ENCODE measurements around the gene CNPPD1.

The CNPPD1 gene

DNA sequence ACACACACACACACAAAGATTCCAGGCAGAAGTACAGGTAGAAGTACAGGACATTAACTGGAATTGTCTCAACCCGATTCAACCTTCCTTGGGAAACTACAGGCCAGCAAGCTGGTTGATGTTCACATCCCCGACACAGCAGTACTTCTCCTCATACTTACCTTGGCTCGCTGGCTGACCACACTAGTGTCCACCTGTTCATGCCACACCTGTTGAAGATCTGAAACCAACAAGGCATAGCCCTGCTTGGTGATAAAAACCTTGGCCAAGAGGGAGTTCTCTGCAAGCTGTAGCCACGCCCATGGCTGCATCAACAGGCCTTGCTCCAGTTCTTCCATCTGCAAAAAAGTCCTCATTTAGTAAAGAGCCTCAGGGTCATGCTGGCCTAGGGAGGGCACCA lies 18.7 kb downstream of the CNPPD1 start:
- no peak for DNase-seq

DNA sequence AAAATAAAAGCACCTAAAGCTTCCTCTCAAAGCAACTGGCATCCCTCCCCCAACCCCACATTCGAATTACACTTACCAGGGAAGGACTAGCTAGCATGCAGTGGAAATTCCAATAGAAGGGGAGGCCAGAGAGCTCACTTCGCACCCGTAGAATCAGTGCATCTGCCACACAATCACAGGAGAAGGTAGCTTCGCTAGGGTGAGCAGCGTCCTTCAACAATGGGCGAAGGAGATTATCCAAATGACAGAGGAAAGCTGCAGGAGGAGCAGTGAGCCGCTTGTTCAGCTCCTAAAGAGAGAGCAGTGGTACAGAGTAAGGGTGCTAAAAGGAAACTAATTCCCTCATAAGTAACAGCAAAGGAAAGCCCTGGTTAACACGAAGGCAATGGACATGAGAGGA lies 19.3 kb downstream of the CNPPD1 start:
- DNase-seq = no peak

DNA sequence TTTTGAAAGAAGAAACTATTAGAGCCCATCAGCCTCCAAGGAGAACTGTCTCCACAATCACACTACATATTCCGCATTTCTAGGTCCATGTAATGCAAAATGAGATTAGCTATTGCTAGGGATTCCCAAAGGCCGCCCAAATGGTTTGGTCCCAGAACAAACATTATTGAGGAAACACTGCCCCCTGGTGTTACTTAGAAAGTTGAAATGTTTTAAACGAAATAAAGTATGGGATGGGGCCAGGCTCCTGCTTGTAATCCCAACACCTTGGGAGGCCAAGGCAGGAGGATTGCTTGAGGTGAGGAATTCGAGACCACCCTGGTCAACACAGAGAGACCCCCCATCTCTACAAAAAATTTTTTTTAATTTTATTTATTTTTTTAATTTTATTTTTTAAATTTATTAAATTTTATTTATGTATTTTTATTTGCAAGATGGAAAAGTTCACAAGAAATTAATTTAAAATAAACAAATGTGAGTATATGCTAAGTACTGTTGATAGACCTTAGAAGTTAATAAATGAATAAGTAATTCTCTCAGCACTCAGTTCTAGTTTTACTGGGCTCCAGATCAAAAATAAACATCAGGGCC lies 21.6 kb downstream of the CNPPD1 start:
- DNase-seq = peak; percentile 74

DNA sequence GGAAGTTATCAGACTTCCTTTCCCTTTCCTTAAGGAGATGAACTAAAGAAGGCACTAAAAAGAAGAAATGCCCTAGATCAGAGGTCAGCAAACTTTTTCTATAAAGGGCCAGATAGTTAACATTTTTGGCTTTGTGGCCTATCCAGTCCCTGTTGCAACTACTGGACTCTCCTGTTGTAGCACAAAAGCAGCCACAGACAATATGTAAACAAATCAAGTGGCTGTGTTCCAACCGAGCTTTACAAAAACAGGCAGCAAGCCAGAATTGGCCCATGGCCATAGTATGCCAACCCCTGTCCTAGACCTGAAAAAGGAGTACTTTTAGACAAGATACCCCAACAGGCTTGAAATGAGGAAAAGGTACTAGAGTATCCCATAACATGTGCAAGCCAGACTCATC lies 27.1 kb downstream of the CNPPD1 start:
- no peak for DNase-seq

DNA sequence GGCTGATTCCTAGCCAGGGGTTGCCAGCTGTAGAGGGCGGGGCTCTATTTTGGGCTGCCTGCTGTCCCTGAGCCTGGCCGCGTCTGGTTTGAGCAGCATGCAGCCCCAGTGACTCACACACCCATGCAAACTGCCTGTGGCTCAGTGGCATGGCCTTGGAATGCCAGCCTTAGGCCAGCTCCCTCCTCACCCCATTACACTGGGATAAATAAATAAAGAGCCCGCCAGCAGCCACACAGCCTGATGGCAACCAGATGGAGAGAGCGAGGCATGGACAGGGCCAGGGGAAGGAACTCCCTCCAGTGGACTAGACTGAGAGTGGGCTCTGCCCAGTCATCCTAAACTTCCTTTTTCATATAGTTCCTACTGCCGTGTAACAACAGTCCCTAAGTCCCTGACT lies 34.4 kb downstream of the CNPPD1 start:
- no peak for DNase-seq

DNA sequence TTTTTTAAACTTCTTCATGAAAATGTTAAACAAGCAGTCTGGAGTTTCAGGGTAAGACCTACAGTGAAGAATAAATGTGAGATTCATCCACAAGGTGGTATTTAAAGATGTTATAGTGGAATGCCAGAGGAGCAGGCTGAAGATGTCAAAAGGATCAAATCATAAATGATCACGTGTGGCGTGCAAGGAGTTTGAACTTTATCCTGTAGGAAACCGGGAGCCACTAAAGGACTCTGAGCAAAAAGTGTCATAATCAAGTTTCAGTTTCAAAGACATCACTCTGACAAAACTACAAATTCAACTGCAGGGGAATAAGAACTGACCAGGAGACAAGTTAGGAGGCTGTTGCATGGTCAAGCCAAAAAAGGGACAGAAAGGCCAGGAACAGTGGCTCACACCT lies 36.0 kb downstream of the CNPPD1 start:
- no peak for DNase-seq

DNA sequence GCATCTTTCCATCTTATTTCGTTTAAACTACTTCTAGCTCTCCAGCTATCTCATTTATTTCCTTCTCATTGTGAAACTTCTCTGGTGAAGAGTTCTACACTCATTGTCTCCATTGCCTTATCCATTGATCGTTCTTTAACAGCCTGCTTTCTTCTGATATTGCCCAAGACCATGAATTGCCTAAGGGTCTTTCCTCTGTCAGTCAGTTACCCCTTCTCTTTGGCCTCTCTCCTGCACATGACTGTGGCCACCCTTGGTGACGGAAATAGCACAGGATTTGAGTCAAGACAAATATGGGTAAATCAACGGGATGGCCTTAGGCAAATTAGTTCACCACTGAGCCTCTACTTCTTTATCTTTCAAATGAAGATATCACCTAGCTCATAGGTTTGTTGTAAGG lies 42.7 kb downstream of the CNPPD1 start:
- DNase-seq = no peak

DNA sequence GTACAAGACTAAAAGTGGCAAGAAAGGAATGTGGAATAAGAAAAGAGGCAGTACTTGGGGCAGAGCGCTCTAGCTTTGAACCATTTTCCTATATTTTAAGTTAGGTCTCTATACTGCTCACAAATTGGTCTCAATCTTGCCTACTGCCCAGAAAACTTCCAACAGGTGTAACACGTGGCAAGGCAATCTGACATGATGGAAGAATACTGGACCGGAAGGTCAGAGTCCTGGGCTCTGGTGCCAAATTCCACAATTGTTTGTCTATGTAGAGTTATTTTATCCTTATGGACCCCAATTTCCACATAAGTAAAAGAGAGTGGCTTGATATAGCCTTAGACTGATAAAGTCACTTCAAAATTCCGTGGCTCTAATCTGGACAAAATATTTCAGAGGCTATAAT lies 45.0 kb downstream of the CNPPD1 start:
- no peak for DNase-seq

DNA sequence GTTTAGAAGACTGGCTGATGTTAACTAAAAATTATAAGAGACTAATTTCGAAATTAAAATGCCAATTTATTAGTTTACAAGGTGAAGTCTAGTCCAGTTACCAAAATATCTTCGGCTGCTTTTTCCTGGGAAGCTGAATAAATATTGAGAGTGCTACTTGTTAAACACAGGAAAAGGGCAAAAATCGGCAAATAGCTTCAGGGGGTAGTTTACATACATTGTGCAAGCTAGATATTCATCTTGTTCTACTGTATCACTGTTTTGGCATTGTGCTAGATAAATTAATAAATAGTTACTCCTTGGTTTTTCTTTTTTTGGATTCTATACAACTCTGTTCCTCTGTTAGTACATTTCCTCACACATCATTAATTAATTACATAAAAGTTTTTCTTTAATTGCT lies 45.4 kb downstream of the CNPPD1 start:
- DNase-seq = no peak

DNA sequence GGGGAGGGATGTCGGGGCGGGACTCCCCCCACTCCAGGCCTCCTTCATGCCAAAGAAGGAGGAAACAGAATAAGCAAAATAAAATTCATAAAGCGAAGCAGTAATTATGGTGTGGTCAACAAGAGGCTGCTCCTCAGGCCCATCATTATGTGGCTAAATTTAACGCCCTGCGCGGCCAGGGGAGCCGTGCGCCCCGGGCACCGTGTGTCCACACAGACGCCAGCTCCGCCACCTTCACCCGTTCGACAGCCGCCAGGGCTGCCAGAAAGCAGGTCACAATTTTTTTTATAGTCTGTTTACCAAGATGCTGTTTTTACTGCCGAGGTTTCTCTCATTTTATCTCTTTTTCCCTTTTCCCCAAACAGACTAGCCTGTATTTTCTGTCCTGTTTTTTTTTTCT lies 47.1 kb downstream of the CNPPD1 start:
- DNase-seq = no peak

DNA sequence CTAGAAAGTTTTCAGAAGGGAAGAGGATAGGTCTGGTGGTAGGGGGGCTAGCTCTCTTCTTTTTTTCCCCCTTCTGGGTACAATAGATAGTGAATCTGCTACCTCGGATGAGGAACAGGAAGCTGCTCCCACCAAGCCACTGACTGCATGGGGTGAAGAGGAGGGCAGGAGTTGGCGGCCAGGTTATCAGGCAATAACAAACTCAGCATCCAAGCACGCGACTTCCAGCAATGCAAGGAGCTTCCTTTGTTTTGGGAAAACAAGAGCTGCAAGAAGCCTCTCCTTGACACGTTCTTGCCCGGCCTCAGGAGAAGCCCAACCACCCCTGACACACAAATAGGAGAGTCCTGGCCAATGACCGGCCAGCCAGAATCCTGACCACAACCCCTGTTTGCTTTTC lies 48.3 kb downstream of the CNPPD1 start:
- no peak for DNase-seq

DNA sequence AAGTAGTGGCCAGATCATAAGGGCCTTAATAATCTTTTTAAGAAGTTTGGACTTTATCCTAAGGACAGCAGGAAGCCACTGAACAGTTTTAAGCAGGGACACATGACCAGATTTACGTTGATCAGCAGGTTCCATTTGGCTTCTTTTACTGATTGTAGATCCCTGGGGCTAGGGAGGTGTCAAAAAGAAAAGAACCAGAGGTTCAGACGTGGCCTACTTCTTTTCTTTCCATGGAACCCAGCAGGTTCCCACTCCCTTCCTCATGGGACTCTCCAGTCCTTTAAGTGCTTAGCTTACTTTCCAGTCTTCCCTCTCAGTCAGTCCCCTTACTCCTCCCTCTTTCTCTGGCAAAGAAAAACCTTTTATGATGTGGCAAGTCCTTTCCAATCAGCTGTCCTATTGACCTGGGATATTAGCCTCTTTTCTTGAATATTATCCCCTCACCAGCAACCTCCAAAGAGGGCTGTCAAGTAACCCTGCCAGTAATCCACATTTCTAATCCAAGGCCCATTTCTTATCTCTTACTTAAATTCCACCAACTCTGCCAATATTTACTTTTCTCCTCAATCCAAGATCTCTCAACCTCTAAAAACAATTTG lies 49.6 kb downstream of the CNPPD1 start:
- no peak for DNase-seq

DNA sequence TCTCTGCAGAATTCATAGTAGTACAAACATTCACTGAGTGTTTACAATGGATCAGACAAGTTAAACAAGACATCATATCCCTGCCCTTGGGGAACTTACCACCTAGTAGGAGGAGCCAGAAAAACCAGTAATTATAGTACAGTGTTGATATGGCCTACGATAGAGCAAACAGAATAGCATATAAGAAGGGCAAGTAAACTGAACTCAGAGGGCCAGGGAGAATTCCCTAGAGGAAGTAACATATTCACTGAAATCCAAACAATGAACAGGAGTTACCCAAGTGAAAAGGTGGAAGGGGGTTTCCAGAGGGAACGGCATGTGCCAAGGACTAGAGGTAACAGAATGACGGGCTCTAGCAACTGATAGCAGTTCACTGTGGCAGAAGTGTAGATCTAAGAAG lies 50.2 kb downstream of the CNPPD1 start:
- DNase-seq = no peak

DNA sequence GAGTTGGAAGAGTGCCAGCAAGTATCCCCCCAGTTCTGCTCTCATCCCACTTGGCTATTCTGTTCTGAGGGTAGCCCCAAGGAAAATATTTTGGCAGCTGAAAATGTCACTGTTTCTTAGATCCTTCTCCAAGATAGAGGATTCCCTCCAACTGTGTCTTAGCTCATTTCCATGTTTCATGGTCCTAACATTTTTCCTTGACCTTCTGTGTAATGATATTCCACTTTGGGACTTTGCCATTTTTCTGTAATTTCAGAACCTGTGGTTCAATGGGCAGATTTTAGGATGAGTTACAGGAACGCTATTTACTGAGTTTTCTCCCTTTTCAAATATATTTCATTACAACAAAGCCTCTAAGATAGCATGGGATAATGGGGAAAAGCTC lies 50.8 kb downstream of the CNPPD1 start:
- DNase-seq = no peak

DNA sequence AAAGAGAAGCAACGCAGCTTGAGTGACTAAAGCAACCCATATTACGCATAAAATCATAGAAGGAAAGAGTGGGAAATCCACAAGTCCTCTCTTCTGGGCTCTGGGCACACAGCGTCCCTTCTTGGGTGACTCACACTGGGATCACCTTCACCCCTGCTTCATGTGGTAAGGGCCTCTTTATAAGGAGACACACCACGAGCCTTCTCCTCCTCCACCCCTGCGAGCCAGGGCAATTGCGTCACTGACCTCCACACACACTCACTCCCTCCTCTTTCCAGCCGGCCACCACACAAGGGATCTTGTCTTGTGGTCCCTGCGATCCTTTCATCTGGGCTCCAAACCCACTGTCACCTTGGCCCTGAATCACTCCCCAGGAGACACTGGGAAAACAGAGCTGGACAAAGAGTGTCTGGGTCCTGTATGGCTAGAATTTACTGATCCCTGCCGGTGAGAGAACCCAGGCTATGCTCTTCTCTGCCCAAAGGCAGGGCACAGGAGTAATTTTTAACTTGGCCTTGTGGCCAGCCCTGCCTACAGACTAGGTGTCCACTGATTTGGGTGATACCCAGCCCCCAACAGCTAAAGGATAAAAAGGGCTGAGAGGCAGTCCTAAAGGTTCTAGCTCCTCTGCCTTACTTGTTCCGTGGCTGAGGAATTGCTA lies 51.4 kb downstream of the CNPPD1 start:
- peak; percentile 63 for DNase-seq

DNA sequence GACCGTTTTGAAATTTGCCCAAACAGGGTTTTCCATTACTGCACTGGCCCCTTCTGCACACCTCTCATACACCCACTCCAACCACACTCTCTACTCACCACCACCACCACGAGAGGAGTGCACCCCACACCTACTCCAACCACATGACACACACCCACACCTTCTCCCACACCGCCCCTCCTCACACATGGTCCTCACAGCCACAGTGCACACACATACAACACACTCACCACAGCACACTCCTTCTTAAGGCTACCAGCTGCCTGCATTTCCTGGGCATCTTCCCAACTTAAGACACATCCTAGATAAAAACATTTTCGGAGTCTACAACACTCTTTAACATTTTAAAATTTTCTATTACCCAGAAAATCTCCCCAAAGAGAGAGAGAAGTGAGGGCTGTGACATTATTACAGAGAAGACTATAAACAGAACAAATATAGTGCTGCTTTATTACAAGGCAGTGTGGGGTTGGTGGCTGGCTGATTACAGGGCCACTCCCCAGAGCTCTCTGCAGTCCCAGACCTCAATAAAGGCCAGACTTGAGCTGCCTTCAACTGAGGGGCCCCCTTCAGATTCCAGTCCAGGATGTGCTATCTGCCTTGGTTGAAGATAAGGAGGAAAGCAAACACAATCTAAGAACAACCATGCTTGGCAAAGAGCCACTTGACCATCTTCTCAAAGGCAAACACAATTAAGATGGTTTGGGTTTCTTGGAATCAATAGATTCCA lies 52.2 kb downstream of the CNPPD1 start:
- no peak for DNase-seq

DNA sequence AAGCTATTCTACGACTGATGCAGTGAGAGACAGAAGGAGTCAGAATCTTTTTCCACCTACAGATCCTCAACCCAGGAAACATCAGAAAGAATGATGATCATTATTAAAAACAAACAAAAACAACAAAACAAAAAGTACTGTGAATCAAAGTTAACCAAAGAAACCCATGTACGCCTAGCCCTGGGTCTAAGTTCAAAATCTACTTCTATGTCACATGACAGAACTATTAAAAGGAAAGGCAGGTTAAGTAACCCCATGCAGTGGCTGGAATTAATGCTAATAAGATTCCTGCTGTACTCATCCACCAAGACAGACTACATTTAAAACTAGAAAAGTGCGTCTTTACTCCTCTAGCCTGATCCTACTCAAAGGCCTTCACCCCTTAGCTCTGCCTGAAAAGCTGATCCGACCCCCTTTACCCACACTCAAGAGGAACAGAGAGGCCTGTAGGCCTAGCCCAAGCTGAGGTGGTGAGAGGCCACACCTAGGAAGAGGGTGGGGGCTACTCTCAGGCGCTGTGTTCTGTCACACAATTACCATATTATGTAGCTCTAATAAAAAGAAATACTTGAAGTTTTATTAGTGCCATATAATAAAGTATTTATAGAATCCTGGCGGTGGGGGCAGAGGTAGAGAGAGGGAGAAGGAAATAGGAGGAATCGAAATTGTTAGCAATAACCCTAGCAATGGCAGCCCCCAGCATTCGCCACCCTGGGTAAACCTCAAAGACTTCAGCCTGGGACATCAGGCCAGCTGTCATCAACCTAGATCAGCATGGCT lies 53.2 kb downstream of the CNPPD1 start:
- DNase-seq = no peak

DNA sequence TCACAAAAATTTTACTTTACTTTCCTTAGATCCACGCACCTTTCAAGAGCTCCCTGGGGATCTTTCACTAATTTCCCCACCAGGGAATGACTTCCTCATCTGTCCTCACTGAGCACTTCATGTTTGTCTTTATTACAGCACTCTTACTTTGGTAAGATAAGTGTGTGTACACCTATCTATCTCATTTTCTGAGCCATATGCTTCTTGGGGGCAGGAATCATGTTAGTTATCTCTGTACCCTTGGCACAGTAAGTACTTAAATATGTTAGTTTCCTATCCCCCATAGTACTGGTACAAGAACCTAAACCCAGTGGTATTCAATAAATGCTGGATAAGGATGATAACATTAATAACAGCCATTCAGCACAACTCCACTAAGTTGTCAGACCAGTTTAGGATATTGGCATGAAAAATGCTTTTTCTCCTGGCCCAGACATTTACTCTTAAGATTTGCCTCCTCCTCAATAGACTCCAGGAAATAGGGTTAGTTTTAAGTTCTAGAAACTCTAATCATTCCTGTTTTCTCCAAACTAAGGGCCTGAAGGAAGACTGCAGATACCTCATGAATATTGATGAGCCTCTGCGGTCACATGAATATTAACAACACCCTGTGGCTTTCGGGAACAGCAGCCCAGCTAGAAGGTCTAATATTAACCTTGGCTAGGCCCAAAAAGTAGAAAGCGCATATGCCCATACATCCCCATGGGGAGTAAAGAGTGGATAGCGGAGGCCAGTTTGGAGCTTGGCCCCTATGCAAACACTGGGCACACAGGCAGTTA lies 54.3 kb downstream of the CNPPD1 start:
- DNase-seq = no peak

Data from inflammatory macrophage treated with lipopolysaccharide for 4 hours (primary cell).